SK-N-SH (cell line): ENCODE results near the gene LRRC36.

Source experiments
- CTCF ChIP-seq: fragments of 200-600 bp; sonication (generic); IDR thresholded peaks from 2 replicates; pipeline ENCODE4 v1.6.1; 2017; ENCODE audit warnings: antibody characterized with exemption, mild to moderate bottlenecking, moderate library complexity
- MXI1 ChIP-seq: IDR thresholded peaks from 2 replicates; pipeline ENCODE4 v1.6.1; 2012; ENCODE audit warnings: mild to moderate bottlenecking, low read depth, low read length, improper control_type of control experiment
- POLR2AphosphoS5 ChIP-seq: IDR thresholded peaks from 2 replicates; pipeline ENCODE4 v1.6.1; 2012; ENCODE audit warnings: low read depth, low read length

GRCh38 chr16:67311607-67312488, 14.8 kb upstream of the LRRC36 start:
- TF ChIP-seq POLR2AphosphoS5 = peak; percentile 50; the same call in 1 of the 2 replicates
- no peak for TF ChIP-seq CTCF
- no peak for TF ChIP-seq MXI1
